LHCN-M2 (cell line): Measurements from ENCODE around the gene MTCH1. TPM values are rescaled to one million over a fixed set of nuclear protein-coding genes. Genes with fewer than 3 reads are reported as not detected.

Experiments used
- DNase-seq: peaks from one replicate; pipeline ENCODE4 v3.0.0-alpha.2; 2012; ENCODE audit warnings: low read depth
- total RNA-seq: library from RNA; depleted of rRNA; stranded (reverse); fragments of >200 nt; gene quantifications from 2 replicates; pipeline ENCODE4 v1.2.3, GENCODE V29; 2014; rRNA removed

The MTCH1 gene
- total RNA-seq, 1 experiment from 2014 or later = 224 TPM

DNA sequence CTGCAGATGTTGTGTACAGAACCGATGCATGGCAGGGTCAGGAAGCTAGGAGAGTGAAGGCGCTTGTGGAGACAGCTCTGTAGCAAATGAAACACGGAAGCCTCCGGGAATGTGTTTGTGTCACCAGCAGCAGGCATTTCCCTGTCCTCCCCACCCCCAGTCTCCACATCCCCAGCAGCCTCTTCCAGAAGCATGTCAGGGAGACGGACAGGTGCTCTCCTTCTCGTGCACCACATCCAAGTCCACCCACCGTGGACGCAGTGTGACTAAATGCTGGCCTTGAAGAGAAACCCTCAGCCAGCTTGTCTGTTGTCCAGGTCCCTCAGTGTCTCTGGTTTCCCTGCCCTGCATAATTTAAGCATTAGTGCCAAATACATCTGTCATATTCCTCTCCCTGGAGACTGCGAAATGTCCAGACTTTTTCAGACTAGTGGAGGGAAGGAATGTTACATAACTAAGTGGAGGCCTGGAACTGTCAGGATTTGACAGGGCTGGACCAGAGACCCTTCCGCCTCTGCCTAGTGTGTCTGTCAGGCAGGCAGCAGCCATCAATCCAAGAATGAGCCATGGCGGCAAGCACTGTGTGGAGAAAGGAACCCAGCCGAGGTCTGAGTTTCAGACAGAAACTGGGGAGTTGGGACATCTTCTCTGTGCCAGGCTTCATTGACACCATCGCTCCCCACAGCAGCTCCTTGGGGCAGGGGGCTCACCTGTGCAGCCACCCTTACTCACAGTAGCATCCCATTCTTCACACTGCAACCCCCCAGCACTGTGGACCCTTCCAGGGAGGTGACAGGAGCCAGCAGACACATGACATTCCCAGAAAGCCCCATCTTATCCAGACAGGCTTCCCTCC lies 58.1 kb downstream of the MTCH1 start:
- DNase-seq = peak; percentile 72

DNA sequence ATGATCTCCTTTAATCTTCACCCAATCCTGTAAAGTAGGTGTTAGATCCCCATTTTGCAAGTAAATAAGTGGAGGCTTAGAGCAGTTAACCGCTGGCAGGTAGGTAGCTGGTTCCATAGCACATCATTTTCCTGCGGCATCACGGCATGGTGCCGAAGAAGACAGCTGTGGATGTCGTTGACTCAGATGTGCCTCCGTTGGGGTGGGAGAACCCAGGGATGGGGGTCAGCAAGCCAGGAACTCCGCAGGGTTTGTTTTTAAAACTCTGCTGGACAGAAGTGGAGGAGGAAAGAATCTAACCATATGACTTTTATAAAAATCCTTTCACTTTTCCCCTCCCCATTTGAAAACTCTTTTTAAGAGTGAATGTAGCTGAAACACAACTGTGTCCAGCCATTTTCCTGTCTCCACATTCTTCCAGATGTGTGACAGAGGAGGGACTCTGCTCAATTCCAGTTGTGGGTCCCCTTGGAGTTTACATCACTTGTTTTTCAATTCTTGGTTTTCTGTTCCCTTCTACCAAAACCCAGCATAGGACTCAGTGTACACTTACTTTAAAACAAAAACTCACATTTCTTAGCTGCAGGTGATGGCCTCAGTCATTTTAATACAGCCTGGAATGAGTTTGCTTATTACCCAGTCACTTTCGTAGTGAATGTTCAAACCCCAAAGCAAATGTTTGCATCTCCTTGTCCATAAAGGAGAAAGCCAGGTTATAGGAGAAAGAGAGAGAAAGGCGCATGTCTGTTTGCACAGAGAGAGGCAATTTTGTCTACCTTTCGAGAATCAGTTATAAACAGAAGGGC lies 59.1 kb downstream of the MTCH1 start:
- DNase-seq = no peak

DNA sequence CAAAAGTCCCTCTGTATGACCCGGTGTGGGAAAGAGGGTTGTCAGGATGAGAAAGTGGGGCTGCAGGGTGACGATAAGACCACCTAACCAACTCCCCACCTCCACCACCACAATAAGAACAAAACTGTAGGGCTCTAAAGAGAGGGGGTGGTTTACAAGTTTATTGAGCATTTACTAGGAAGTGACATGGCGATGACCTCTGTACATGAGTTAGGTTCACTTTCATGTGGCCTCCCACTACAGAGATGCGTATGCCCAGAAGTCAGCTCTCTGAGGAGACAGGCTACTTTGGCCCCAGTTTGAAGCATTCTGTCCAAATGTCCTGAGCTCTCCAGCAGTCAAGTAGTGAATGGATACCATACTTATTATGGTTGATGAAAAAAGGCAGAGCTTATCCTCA lies 60.2 kb downstream of the MTCH1 start:
- DNase-seq = no peak

DNA sequence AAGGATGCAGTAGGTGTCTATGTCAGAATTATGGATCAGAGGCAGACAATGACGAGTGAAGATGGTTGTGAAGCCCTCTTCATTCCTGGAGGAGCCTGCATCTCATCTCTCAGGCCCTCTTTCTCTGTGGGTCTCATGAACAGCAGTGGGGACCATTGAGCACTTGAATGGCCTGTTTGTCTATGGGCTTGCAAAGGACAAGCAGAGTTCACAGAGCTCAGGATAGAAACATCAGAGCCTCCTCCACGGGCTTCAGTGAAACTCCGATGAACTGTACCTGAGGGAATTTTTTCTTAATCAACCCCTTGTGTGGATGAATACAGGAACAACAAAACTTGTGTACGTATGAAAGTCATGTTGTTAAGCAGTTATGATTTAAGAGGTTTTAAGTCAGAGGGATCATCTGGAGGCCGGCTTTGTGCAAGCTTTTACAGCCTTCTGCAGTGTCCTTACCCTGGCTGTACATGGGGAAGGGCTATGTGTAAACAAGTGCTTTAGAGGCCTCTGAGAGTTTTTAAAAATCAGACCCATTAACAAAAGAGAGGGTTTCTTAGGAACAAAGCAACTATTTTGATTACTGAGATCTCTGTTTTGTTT lies 61.1 kb downstream of the MTCH1 start:
- no peak for DNase-seq

DNA sequence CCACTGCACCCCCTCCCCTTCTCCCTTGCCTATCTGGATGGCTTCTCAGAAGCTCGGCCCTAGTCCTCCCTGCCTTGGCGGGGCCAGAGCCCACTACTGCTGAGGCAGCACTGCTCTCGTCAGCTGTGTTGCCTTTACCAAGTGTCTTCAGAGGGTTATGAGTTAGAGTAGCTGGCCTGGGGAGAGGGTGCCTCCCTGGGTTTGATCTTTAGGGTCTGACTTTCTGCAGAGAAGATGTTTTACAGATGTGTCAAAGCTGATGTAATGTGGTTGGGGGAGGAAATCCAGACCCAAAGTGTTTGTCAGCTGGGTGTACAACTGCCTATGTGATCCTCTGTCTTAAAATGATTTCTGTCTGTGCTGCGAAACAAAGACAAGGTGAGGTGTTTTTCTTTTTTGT lies 61.9 kb downstream of the MTCH1 start:
- no peak for DNase-seq

DNA sequence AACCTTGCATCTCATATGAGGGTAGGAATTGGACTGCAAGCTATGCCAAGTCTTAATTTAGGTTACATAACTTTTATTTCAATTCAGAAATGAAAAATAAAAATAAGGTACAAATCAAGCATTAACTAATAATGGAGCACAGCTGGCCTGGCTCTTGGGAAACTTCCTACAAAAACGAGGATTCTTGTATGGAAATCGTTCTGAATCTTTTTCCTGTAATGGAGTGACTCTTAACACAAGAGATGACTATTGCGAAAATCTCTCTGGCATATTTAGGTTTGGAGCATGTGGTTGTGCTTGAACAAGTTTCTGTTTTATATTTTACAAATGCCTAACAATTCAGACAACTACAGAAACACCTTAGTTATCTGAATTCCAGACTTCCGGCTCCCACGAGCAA lies 65.5 kb downstream of the MTCH1 start:
- no peak for DNase-seq

DNA sequence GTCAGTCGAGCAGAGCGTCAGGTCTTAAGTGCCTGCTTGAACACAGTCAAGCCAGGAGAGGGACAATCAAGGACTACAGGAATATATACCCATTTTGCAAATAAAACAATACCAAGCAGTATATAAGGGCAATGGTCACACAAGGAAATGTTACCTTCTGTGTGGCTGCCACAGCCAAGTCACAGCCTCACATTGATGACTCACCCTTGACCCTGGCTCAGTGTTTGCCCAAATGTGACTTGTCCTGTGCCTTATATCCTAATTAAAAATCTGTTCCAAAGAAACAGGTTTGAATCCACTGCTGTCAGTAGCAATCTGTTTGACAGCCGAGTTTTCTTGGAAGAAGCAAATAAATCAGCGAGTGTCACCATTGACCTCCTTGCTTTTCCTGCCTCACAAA lies 65.9 kb downstream of the MTCH1 start:
- no peak for DNase-seq

Other genes starting within 250 kb of the MTCH1 start
- not detected in 2 replicates for gene CPNE5, start 146.8 kb downstream of the MTCH1 start, total RNA-seq
- gene PPIL1, start 111.4 kb downstream of the MTCH1 start, total RNA-seq = 38.9 and 43.3 TPM in 2 replicates
- gene C6orf89, start 100.2 kb downstream of the MTCH1 start, total RNA-seq = 43.6 and 44.8 TPM in 2 replicates
- not detected in 2 replicates for gene PI16, start 31.5 kb downstream of the MTCH1 start, total RNA-seq
- gene FGD2, start 19.5 kb upstream of the MTCH1 start, total RNA-seq = not detected in 2 replicates
- gene PIM1, start 184.0 kb upstream of the MTCH1 start, total RNA-seq = 1.9 and 2.2 TPM in 2 replicates